K562 (cell line): Measurements from ENCODE around the gene ASB6. TPM values are rescaled to one million over a fixed set of nuclear protein-coding genes. Genes with fewer than 3 reads are reported as not detected.

Experiments used
- ATAC-seq: fragments of 200-7000 bp; cut with Tn5 transposase; 3 replicates; pipeline ENCODE4 v1.9.1; 2020; ENCODE audit warnings: moderate library complexity
- BruUV-seq: library from RNA; stranded (reverse); fragments of 400-500 nt; replicated peaks from 2 replicates; lab custom pipeline; 2021; lab: Mats Ljungman, UMichigan
- CTCF ChIA-PET: fragments of 300-600 bp; formaldehyde crosslinking; extraction: SDS; loops from one replicate; lab custom pipeline; 2021; ENCODE audit warnings: low intra/inter-chr PET ratio; lab: Yijun Ruan, JAX
- POLR2A ChIA-PET: fragments of 300-600, 350-650 bp; sonication (Branson Sonifier 250); formaldehyde crosslinking; extraction: SDS; loops from one replicate; lab custom pipeline; 2021; ENCODE audit warnings: antibody characterized with exemption, inconsistent platforms; lab: Yijun Ruan, JAX
- DNase-seq, 4 experiments: peaks; one replicate each; pipeline versions ENCODE4 v3.0.0 to v3.0.0-alpha.2; 2011 to 2018; ENCODE audit warnings: low spot score in 3 of 4, mixed read lengths in 3 of 4; ENCODE audit errors: extremely low read depth in 1 of 4
- FAIRE-seq: peaks from 2 replicates; lab custom pipeline; 2011; peaks lifted over from hg19 to GRCh38; lab: Jason Lieb, UNC
- H2AFZ ChIP-seq: 2 replicates; pipeline ENCODE4 v1.6.0; 2011; ENCODE audit warnings: low read depth, low read length, control low read depth, inconsistent platforms
- H3K27ac ChIP-seq: fragments of 200-600 bp; 3 replicates; pipeline ENCODE4 v1.8.0; 2011; ENCODE audit warnings: low read depth, mild to moderate bottlenecking, control low read depth, inconsistent platforms, low read length, moderate library complexity, mixed read lengths; ENCODE audit errors: extremely low read depth
- H3K27me3 ChIP-seq, 2 experiments: fragments of 300-600 bp in 1 of 2; 2 replicates in 1 of 2; 3 replicates in 1 of 2; pipeline versions ENCODE4 v1.6.0 to v1.8.0; 2011; ENCODE audit warnings: inconsistent platforms in 2 of 2, low read length in 2 of 2, mild to moderate bottlenecking in 1 of 2, mixed read lengths in 1 of 2, moderate library complexity in 1 of 2; ENCODE audit not compliant: control insufficient read depth in 2 of 2, insufficient read depth in 2 of 2
- H3K36me3 ChIP-seq: fragments of 300-600 bp; 3 replicates; pipeline ENCODE4 v1.8.0; 2011; ENCODE audit warnings: mild to moderate bottlenecking, low read length, inconsistent platforms; ENCODE audit not compliant: control insufficient read depth, insufficient read depth
- H3K4me1 ChIP-seq, 2 experiments: fragments of 200-600 bp in 1 of 2; replicated peaks in 1 of 2; 2 replicates in 1 of 2; 3 replicates in 1 of 2; pipeline versions ENCODE4 v1.5.1 to v1.8.0; 2011; ENCODE audit warnings: inconsistent platforms in 2 of 2, low read length in 2 of 2, mild to moderate bottlenecking in 1 of 2, mixed read lengths in 1 of 2, moderate library complexity in 1 of 2; ENCODE audit not compliant: control insufficient read depth in 2 of 2, insufficient read depth in 2 of 2
- H3K4me2 ChIP-seq: 2 replicates; pipeline ENCODE4 v1.6.1; 2011; ENCODE audit warnings: low read length, control low read depth, inconsistent platforms, mixed read lengths; ENCODE audit not compliant: insufficient read depth
- H3K4me3 ChIP-seq: fragments of 200-600 bp; sonication (generic), shearing (Covaris generic); 2 replicates; pipeline ENCODE4 v1.5.1; 2016; ENCODE audit warnings: control low read depth, inconsistent platforms
- H3K79me2 ChIP-seq: fragments of 200-600 bp; 3 replicates; pipeline ENCODE4 v1.8.0; 2011; ENCODE audit warnings: low read length, inconsistent platforms; ENCODE audit not compliant: control insufficient read depth, insufficient read depth
- H3K9ac ChIP-seq, 2 experiments: 2 replicates each; pipeline versions ENCODE4 v1.6.0 to v1.6.1; 2011; ENCODE audit warnings: low read depth in 2 of 2, low read length in 2 of 2, control low read depth in 1 of 2, inconsistent platforms in 1 of 2, mild to moderate bottlenecking in 1 of 2, mixed read lengths in 1 of 2; ENCODE audit not compliant: insufficient read depth in 1 of 2
- H3K9me1 ChIP-seq: one replicate; pipeline ENCODE4 v1.6.0; 2011; ENCODE audit warnings: inconsistent platforms, mild to moderate bottlenecking, low read length, moderate library complexity; ENCODE audit not compliant: control insufficient read depth, insufficient read depth
- H3K9me3 ChIP-seq: replicated peaks from 2 replicates; pipeline ENCODE4 v1.5.1; 2011; ENCODE audit warnings: low read depth, low read length, inconsistent platforms; ENCODE audit not compliant: control insufficient read depth, insufficient read depth
- H4K20me1 ChIP-seq: replicated peaks from 2 replicates; pipeline ENCODE4 v1.6.1; 2011; ENCODE audit warnings: low read length, inconsistent platforms, mixed read lengths; ENCODE audit not compliant: control insufficient read depth, insufficient read depth
- ARHGAP35 ChIP-seq: fragments of 450-650 bp; IDR thresholded peaks from 2 replicates; pipeline ENCODE4 v1.6.1; 2018; ENCODE audit not compliant: partially characterized antibody
- ARID2 ChIP-seq: fragments of 450-650 bp; IDR thresholded peaks from 2 replicates; pipeline ENCODE4 v1.6.1; 2017; ENCODE audit warnings: antibody characterized with exemption, mild to moderate bottlenecking
- EP300 ChIP-seq: IDR thresholded peaks from 2 replicates; pipeline ENCODE4 v1.6.1; 2012; ENCODE audit warnings: low read length, improper control_type of control experiment
- ETV6 ChIP-seq, 3 experiments: fragments of 150-350 bp in 1 of 3; sonication (generic) in 1 of 3; formaldehyde crosslinking in 1 of 3; IDR thresholded peaks; 2 replicates each; pipeline versions ENCODE4 v1.6.1 to v1.8.0; 2014 to 2022; ENCODE audit warnings: borderline replicate concordance in 2 of 3, low read depth in 2 of 3, antibody characterized with exemption in 1 of 3, low read length in 1 of 3, mild to moderate bottlenecking in 1 of 3, missing genetic modification reagents in 1 of 3
- HDAC8 ChIP-seq: fragments of 450-650 bp; IDR thresholded peaks from 2 replicates; pipeline ENCODE4 v1.6.1; 2016; ENCODE audit warnings: mild to moderate bottlenecking, missing genetic modification characterization, moderate library complexity, missing compliant biosample characterization
- PURB ChIP-seq: sonication (generic); formaldehyde crosslinking; IDR thresholded peaks from 2 replicates; pipeline ENCODE4 v1.9.0; 2021; ENCODE audit warnings: low read depth, mild to moderate bottlenecking, missing genetic modification reagents
- RAD51 ChIP-seq: fragments of 450-650 bp; IDR thresholded peaks from 2 replicates; pipeline ENCODE4 v1.7.1; 2016; ENCODE audit warnings: low read depth, mild to moderate bottlenecking, borderline replicate concordance
- RBM34 ChIP-seq: fragments of 200-400 bp; formaldehyde crosslinking; IDR thresholded peaks from 2 replicates; pipeline ENCODE4 v1.6.1; 2018; ENCODE audit warnings: low read length, borderline replicate concordance; ENCODE audit not compliant: insufficient read depth
- SETDB1 ChIP-seq: IDR thresholded peaks from one replicate; pipeline ENCODE4 v1.6.1; 2012; ENCODE audit warnings: low read length, control low read depth, inconsistent platforms
- SMARCC2 ChIP-seq: fragments of 450-650 bp; IDR thresholded peaks from 2 replicates; pipeline ENCODE4 v1.6.1; 2017; ENCODE audit warnings: antibody characterized with exemption, moderate library complexity, mild to moderate bottlenecking, low read depth
- ZNF239 ChIP-seq: fragments of 250-450 bp; sonication (Bioruptor Pico); IDR thresholded peaks from 2 replicates; pipeline ENCODE4 v1.4.0; 2020; ENCODE audit warnings: mild to moderate bottlenecking
- ZNF282 ChIP-seq: sonication (generic); formaldehyde crosslinking; IDR thresholded peaks from 2 replicates; pipeline ENCODE4 v1.8.1; 2023; ENCODE audit warnings: missing genetic modification reagents
- ZNF3 ChIP-seq: fragments of 250-450 bp; sonication (Bioruptor Pico); IDR thresholded peaks from 2 replicates; pipeline ENCODE4 v1.5.0; 2021; ENCODE audit warnings: mild to moderate bottlenecking, moderate library complexity
- ZNF561 ChIP-seq: fragments of 450-650 bp; formaldehyde crosslinking; conservative IDR thresholded peaks from 2 replicates; pipeline ENCODE4 v1.4.0; 2020; ENCODE audit warnings: mild to moderate bottlenecking, moderate library complexity
- ZNF764 ChIP-seq: fragments of 250-450 bp; sonication (Bioruptor Pico); IDR thresholded peaks from 2 replicates; pipeline ENCODE4 v1.4.0; 2020; ENCODE audit warnings: low read depth, mild to moderate bottlenecking, moderate library complexity
- WGBS: fragments of 100-300 bp; shearing (Covaris generic); methylation state at CpG from one replicate; pipeline ENCODE4 v1.1.6; 2016; ENCODE audit warnings: low coverage, mixed read lengths; ENCODE audit not compliant: insufficient coverage; ENCODE audit errors: missing lambda C conversion rate; 5-methylcytosine and 5-hydroxymethylcytosine counted together
- in situ Hi-C: fragments of 300-500 bp; cut with MboI; formaldehyde crosslinking; loops from 4 replicates; pipeline ENCODE4 v1.15.0; 2018; ENCODE audit warnings: inconsistent platforms, mixed read lengths
- intact Hi-C: fragments of 100-400 bp; cut with micrococcal nuclease; formaldehyde crosslinking; loops from 2 replicates; pipeline ENCODE4 v1.14.2; 2022
- polyA plus RNA-seq, 8 experiments: library from polyadenylated mRNA; depleted of rRNA in 4 of 8; stranded (reverse) in 5 of 8; unstranded in 3 of 8; fragments of >200 nt; fragmentation: Nextera tagmentation in 2 of 8; fragmentation: Illumina TruSeq in 1 of 8; extraction: Ambion mirVana in 2 of 8; extraction: Trizol in 1 of 8; gene quantifications; 2 replicates each; pipeline versions ENCODE4 v1.2.1 to v1.2.3, GENCODE V29; 2011 to 2014; ENCODE audit warnings: inconsistent platforms in 1 of 8, missing spikeins in 1 of 8
- total RNA-seq, 7 experiments: library from RNA; depleted of rRNA in 6 of 7; stranded (reverse); fragments of >200 nt in 6 of 7; fragmentation: Illumina TruSeq in 2 of 7; extraction: Trizol in 2 of 7; gene quantifications; 2 replicates each; pipeline versions ENCODE4 v1.2.1 to v1.2.3, GENCODE V29; 2011 to 2021; ENCODE audit warnings: low replicate concordance in 1 of 7
- TF ChIP-seq, protein P1 (sequence below): fragments of 450-650 bp; IDR thresholded peaks from 2 replicates; pipeline ENCODE4 v1.6.1; 2016; ENCODE audit warnings: mild to moderate bottlenecking
- TF ChIP-seq, protein P2 (sequence below): fragments of 250-450 bp; sonication (Bioruptor Pico); IDR thresholded peaks from 2 replicates; pipeline ENCODE4 v1.5.0; 2020; ENCODE audit warnings: mild to moderate bottlenecking, borderline replicate concordance

ASB6 gene
- total and polyA plus RNA-seq, 9 of the 15 experiments (the other 6 are each of a cell fraction or from before 2014, with no cell fraction given) = 0.92 to 17.8 (median 11.3) TPM

DNA sequence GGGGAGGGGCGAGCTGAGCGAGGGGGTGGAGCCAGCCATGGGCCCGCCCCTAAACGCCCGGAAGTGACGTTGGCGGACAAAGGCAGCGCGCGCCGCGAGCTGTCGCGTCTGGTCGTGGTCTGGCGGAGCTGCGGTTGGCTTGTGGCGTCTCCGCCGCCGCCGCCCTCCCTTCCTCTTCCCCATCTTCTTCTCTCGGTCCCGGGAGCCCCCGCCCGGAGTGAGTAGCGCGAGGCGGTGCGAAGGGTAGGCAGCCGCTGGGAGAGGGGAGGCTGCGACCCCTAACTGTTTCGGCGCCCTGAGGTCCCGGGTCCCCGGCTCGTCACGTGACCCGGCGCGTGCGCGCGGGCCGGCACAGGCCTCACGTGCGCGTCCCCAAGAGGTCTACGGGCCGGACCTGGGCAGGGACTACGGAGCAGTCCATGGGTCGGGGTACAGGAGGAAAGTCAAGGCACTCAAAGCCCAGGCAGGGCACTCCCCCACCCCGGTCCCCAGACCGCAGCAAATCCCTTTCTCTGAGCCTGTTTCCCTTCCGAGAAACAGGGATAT lies 15.8 kb downstream of the ASB6 start, which contains the start of gene NTMT1:
Gene NTMT1 (plus strand): TSS at position 85 of the 546 bp plus-strand sequence. CDS start 6,541 bp downstream, outside the sequence.
- Histone ChIP-seq H3K36me3 (peaks cover 39% of the 10 kb centered on the region), H3K9me3 (no peaks in the 10 kb centered on the region), H3K4me3 (peak within 1 kb of the TSS; percentile 67), H3K9me1 (no peaks in the 10 kb centered on the region), H2AFZ (peak within 1 kb of the TSS; percentile 82), H3K27ac (peak within 1 kb of the TSS; percentile 87), H3K79me2 (peaks cover 52% of the 10 kb centered on the region), H3K27me3 (no peaks in the 10 kb centered on the region), H3K4me1 (peaks cover 36 to 50% of the 10 kb centered on the region in 2 experiments), H3K9ac (peak within 1 kb of the TSS; percentile 87 to 94), H3K4me2 (peak within 1 kb of the TSS; percentile 94), H4K20me1 (peaks cover 43% of the 10 kb centered on the region)
- under 1% methylated on average over 37 of the region's 55 CpGs for WGBS
- in situ Hi-C loops = no loop called here
- POLR2A ChIA-PET = interaction anchor here (1.2 to 2.8 kb wide), 3 partner anchors 11 to 618 kb away, joined by 4 to 18 read pairs (median 11); no protein-coding TSS in a partner anchor
- ATAC-seq (peak; percentile 83), DNase-seq (peak; percentile 89 to 93 (median 92)), FAIRE-seq (peak; percentile 75)
- BruUV-seq = TSS peak; percentile 52
- CTCF ChIA-PET = interaction anchor here (0.6 kb wide), 1 partner anchor 448 kb away, joined by 3 read pairs; no protein-coding TSS in a partner anchor
- intact Hi-C loops = no loop called here
- TF ChIP-seq ZNF764 (no peak), ETV6 (IDR thresholded peaks at IDR 0.05; ENCODE audit: borderline replicate concordance in 1 of 2, low read depth in 2 of 2, low read length in 1 of 2) (no peak), ETV6 (CRISPR knock-in tag; IDR thresholded peaks at IDR 0.05; ENCODE audit: borderline replicate concordance) (no peak), RAD51 (peak; percentile 99), ZNF239 (CRISPR knock-in tag) (no peak), PURB (no peak), RBM34 (no peak), SETDB1 (no peak), HDAC8 (tag) (peak; percentile 40; the same call in 1 of the 2 replicates), ARID2 (no peak), ARHGAP35 (no peak), ZNF282 (no peak), SMARCC2 (no peak), ZNF3 (no peak), ZNF561 (CRISPR knock-in tag) (no peak), EP300 (0 out of 2 replicates have a peak, but pooled peaks have one; percentile 8)
- TF ChIP-seq, protein P1, sequence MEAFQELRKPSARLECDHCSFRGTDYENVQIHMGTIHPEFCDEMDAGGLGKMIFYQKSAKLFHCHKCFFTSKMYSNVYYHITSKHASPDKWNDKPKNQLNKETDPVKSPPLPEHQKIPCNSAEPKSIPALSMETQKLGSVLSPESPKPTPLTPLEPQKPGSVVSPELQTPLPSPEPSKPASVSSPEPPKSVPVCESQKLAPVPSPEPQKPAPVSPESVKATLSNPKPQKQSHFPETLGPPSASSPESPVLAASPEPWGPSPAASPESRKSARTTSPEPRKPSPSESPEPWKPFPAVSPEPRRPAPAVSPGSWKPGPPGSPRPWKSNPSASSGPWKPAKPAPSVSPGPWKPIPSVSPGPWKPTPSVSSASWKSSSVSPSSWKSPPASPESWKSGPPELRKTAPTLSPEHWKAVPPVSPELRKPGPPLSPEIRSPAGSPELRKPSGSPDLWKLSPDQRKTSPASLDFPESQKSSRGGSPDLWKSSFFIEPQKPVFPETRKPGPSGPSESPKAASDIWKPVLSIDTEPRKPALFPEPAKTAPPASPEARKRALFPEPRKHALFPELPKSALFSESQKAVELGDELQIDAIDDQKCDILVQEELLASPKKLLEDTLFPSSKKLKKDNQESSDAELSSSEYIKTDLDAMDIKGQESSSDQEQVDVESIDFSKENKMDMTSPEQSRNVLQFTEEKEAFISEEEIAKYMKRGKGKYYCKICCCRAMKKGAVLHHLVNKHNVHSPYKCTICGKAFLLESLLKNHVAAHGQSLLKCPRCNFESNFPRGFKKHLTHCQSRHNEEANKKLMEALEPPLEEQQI = no peak
- TF ChIP-seq, protein P2, sequence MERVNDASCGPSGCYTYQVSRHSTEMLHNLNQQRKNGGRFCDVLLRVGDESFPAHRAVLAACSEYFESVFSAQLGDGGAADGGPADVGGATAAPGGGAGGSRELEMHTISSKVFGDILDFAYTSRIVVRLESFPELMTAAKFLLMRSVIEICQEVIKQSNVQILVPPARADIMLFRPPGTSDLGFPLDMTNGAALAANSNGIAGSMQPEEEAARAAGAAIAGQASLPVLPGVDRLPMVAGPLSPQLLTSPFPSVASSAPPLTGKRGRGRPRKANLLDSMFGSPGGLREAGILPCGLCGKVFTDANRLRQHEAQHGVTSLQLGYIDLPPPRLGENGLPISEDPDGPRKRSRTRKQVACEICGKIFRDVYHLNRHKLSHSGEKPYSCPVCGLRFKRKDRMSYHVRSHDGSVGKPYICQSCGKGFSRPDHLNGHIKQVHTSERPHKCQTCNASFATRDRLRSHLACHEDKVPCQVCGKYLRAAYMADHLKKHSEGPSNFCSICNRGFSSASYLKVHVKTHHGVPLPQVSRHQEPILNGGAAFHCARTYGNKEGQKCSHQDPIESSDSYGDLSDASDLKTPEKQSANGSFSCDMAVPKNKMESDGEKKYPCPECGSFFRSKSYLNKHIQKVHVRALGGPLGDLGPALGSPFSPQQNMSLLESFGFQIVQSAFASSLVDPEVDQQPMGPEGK = no peak
